Activated CD8-positive, alpha-beta T cell treated with anti-CD3 and anti-CD28 coated beads for 36 hours (primary cell): ENCODE measurements around the gene PKP3. TPM values are rescaled to one million over a fixed set of nuclear protein-coding genes. Genes with fewer than 3 reads are reported as not detected.

Experiments used
- ATAC-seq: fragments of 200-7000 bp; cut with Tn5 transposase; one replicate; pipeline ENCODE4 v1.10.0; 2021; ENCODE audit warnings: mild to moderate bottlenecking, moderate library complexity
- CTCF ChIA-PET: fragments of 350-600 bp; sonication (Branson Sonifier 250); formaldehyde crosslinking; loops from one replicate; lab custom pipeline; 2021; ENCODE audit warnings: antibody characterized with exemption; lab: Charles Lee
- POLR2A ChIA-PET: fragments of 350-600 bp; sonication (Branson Sonifier 250); formaldehyde crosslinking; loops from one replicate; lab custom pipeline; 2021; ENCODE audit warnings: antibody characterized with exemption; lab: Charles Lee
- DNase-seq: peaks from one replicate; pipeline ENCODE4 v3.0.0-alpha.2; 2020
- H3K27ac Mint-ChIP-seq: one replicate; pipeline ENCODE4 v1.8.0; 2021; ENCODE audit warnings: mild to moderate bottlenecking, mixed read lengths
- H3K27me3 Mint-ChIP-seq: one replicate; pipeline ENCODE4 v1.8.0; 2021; ENCODE audit warnings: mixed read lengths
- H3K36me3 Mint-ChIP-seq: one replicate; pipeline ENCODE4 v1.8.0; 2021; ENCODE audit warnings: low read depth, mixed read lengths
- H3K4me1 Mint-ChIP-seq: one replicate; pipeline ENCODE4 v1.8.0; 2021; ENCODE audit warnings: low read depth, mixed read lengths
- H3K4me3 Mint-ChIP-seq: one replicate; pipeline ENCODE4 v1.8.0; 2021; ENCODE audit warnings: mild to moderate bottlenecking, moderate library complexity, mixed read lengths
- H3K9me3 Mint-ChIP-seq: one replicate; pipeline ENCODE4 v1.8.0; 2021; ENCODE audit warnings: mixed read lengths
- intact Hi-C: fragments of 100-400 bp; cut with micrococcal nuclease; formaldehyde crosslinking; loops from one replicate; pipeline ENCODE4 v1.10.0; 2022
- total RNA-seq, 2 experiments: library from RNA; stranded (reverse); gene quantifications; one replicate each; pipeline ENCODE4 v1.2.3, GENCODE V29; 2021
- TF ChIP-seq, protein P1 (sequence below): fragments of 200-600 bp; IDR thresholded peaks from one replicate; pipeline ENCODE4 v1.8.0; 2022; ENCODE audit warnings: antibody characterized with exemption, mild to moderate bottlenecking

The PKP3 gene
- total RNA-seq, 2 experiments from 2014 or later, result 0.18 TPM; not detected in 1

DNA sequence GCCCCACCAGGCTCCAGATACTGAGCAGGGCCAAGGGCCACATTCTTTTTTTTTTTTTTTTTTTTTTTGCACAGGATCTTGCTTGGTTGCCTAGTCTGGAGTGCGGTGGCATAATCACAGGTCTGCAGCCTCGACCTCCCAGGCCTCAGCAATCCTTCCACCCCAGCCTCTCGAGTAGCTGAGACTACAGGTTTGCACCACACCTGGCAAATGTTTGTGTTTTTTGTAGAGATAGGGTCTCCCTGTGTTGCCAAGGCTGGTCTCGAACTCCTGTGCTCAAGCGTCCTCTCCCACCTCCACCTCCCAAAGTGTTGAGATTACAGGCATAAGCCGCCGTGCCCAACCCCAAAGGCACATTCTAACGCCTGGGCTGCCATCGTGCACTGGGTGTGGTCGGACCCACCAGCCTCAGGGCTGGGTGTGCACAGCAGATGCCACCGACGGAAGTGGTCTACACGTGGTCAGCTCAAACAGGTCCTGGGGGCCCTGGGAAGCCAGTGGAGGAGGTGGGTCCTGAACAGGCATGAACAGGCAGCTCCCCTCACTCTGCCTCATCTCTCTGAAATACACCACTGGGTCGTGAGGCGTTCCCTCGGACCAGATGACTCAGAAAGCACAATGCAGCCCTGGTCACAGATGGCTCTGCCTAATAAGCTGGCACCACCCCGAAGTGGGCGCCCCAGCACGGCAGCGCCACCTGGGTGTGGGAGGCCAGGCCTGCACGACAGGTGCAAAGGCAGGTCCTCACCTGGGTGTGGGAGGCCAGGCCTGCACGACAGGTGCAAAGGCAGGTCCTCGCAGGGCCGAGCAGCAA, 29.9 kb upstream of the PKP3 start:
- POLR2A ChIA-PET, result interaction anchor here (1.9 to 2.2 kb wide), 2 partner anchors 47 to 113 kb away, joined by 5 to 6 read pairs; no protein-coding TSS in a partner anchor
- H3K4me3 Mint-ChIP-seq, result no peak overlapping the region

DNA sequence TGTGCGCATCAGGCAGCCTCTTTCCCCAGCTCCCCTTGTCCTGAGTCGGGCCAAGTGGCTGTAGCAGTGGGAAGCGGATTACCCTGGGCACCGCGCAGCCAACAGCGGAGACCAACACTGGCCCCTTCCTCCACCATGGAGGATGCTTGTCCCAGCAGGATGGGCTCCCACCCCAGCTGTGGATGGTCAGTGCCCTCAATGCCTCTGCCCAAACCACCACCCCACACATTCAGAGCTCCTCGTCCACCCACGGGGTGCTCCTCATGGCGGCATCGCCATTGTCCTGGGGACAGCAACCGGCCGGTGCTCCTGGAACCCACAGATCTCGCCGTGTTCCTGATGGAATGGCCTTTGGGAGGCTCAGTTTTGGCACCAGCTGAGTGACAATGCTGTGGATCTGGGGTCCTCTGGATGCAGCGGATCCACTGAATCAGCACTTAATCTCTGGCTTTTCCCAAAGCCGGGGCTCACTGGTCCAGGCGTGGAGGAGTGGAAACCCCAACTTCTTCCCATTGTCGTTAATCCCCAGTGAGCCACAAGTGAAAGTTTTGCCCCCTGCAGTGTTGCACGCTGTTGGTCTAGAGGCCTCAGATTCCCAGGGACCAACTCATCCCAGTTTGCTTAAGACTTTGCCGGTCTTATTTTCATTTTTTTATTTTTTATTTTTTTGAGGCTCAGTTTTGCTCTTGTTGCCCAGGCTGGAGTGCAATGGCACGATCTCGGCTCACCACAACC, 28.9 kb upstream of the PKP3 start:
- DNase-seq, result no peak
- intact Hi-C loops, result no loop called here
- CTCF ChIA-PET, result interaction anchor here (0.7 to 5.1 kb wide), 12 partner anchors 10 to 158 kb away, joined by 3 to 42 read pairs (median 5); partner anchors contain the start of genes BET1L, IFITM2, IFITM5 and NLRP6

More for the DNA sequence above, 29.9 kb upstream of the PKP3 start:
- H3K4me1 Mint-ChIP-seq, result peaks cover 7% of the 10 kb centered on the region
- no peak overlapping the region for H3K27ac Mint-ChIP-seq
- ATAC-seq, result peak; percentile 81
- TF ChIP-seq, protein P1, sequence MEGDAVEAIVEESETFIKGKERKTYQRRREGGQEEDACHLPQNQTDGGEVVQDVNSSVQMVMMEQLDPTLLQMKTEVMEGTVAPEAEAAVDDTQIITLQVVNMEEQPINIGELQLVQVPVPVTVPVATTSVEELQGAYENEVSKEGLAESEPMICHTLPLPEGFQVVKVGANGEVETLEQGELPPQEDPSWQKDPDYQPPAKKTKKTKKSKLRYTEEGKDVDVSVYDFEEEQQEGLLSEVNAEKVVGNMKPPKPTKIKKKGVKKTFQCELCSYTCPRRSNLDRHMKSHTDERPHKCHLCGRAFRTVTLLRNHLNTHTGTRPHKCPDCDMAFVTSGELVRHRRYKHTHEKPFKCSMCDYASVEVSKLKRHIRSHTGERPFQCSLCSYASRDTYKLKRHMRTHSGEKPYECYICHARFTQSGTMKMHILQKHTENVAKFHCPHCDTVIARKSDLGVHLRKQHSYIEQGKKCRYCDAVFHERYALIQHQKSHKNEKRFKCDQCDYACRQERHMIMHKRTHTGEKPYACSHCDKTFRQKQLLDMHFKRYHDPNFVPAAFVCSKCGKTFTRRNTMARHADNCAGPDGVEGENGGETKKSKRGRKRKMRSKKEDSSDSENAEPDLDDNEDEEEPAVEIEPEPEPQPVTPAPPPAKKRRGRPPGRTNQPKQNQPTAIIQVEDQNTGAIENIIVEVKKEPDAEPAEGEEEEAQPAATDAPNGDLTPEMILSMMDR, result peak; percentile 65
- H3K36me3 Mint-ChIP-seq, result no peaks in the 10 kb centered on the region
- DNase-seq, result peak; percentile 72
- H3K27me3 Mint-ChIP-seq, result peaks cover 27% of the 10 kb centered on the region
- no peaks in the 10 kb centered on the region for H3K9me3 Mint-ChIP-seq
- intact Hi-C loops, result loop anchor here (2.0 kb wide), 1 partner anchor 59 kb away; no protein-coding TSS in a partner anchor
- CTCF ChIA-PET, result interaction anchor here (0.7 to 5.1 kb wide), 16 partner anchors 9 to 157 kb away, joined by 3 to 42 read pairs (median 4); partner anchors contain the start of genes BET1L, IFITM2, IFITM5 and NLRP6

DNA sequence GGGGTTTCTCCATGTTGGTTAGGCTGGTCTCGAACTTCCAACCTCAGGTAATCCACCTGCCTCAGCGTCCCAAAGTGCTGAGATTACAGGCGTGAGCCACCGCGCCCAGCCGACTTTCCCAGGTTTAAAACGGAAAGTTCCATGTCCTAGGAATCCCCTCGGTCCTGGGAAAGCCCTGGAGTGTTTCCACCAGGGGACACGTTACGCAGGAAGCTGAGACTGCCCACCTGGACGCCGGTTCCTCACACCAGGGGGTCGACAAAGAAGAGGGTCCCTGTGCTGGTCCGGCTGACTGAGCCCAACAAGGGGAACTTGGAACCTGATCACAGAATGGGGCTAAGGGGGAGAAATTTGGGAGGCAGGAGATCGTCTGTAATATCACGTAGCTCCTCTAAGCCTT, 28.2 kb upstream of the PKP3 start:
- Mint-ChIP-seq H3K9me3 (no peaks in the 10 kb centered on the region), H3K4me3 (no peak overlapping the region), H3K27ac (no peak overlapping the region), H3K4me1 (peaks cover 3% of the 10 kb centered on the region), H3K36me3 (no peaks in the 10 kb centered on the region), H3K27me3 (peaks cover 34% of the 10 kb centered on the region)
- intact Hi-C loops, result no loop called here
- ChIA-PET POLR2A (interaction anchor here (1.4 kb wide), 1 partner anchor 60 kb away, joined by 3 read pairs; no protein-coding TSS in a partner anchor), CTCF (interaction anchor here (1.2 to 1.5 kb wide), 3 partner anchors 20 to 115 kb away, joined by 3 to 4 read pairs (median 4); no protein-coding TSS in a partner anchor)
- TF ChIP-seq, protein P1, result no peak
- DNase-seq, result no peak
- ATAC-seq, result no peak

More for the DNA sequence above, 28.9 kb upstream of the PKP3 start:
- no peak for ATAC-seq
- POLR2A ChIA-PET, result no interaction called here
- no peak overlapping the region for H3K27ac Mint-ChIP-seq
- TF ChIP-seq, protein P1, result no peak
- no peak overlapping the region for H3K4me3 Mint-ChIP-seq
- H3K36me3 Mint-ChIP-seq, result no peaks in the 10 kb centered on the region
- peaks cover 28% of the 10 kb centered on the region for H3K27me3 Mint-ChIP-seq
- H3K9me3 Mint-ChIP-seq, result no peaks in the 10 kb centered on the region
- H3K4me1 Mint-ChIP-seq, result peaks cover 3% of the 10 kb centered on the region

DNA sequence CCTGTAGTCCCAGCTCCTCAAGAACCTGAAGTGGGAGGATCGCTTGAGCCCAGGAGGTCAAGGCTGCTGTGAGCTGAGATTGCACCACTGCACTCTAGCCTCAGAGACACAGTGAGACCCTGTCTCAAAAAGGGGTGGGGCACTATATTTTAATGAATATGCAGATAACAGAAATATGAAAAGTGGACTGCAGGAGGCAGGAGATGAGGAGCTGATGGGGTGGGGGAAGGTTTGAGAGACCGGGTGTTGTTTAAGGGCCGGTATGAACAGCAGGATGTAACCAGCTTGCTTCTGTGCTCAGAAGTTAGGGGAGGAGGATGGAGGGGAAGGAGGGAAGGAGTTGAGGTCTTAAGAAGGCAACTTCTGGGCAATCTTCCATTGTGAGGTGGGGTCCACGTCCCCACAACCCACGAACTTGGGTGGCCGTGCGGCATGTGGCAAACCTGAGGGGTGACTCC, 26.0 kb upstream of the PKP3 start:
- intact Hi-C loops, result no loop called here
- ChIA-PET POLR2A (interaction anchor here (0.6 to 1.3 kb wide), 3 partner anchors 10 to 138 kb away, joined by 3 read pairs; no protein-coding TSS in a partner anchor), CTCF (interaction anchor here (0.7 to 1.5 kb wide), 2 partner anchors 9 to 117 kb away, joined by 4 to 6 read pairs; no protein-coding TSS in a partner anchor)
- H3K9me3 Mint-ChIP-seq, result no peaks in the 10 kb centered on the region
- H3K27me3 Mint-ChIP-seq, result peaks cover 37% of the 10 kb centered on the region
- peaks cover 3% of the 10 kb centered on the region for H3K4me1 Mint-ChIP-seq
- no peaks in the 10 kb centered on the region for H3K36me3 Mint-ChIP-seq
- ATAC-seq (no peak), DNase-seq (no peak)
- no peak overlapping the region for H3K4me3 Mint-ChIP-seq
- TF ChIP-seq, protein P1, result no peak
- no peak overlapping the region for H3K27ac Mint-ChIP-seq
